Smooth muscle cell (in vitro differentiated cells): Measurements from ENCODE around the gene IL11. TPM values are rescaled to one million over a fixed set of nuclear protein-coding genes. Genes with fewer than 3 reads are reported as not detected.

Source experiments
- DNase-seq: peaks from one replicate; lab custom pipeline; 2025; ENCODE audit not compliant: unreplicated experiment; lab: John Stamatoyannopoulos, UW
- H2AFZ ChIP-seq: fragments of 200-600 bp; sonication (generic); 2 replicates; pipeline ENCODE4 v1.6.0; 2016; ENCODE audit warnings: antibody characterized with exemption, low read depth, mild to moderate bottlenecking
- H3F3A ChIP-seq: fragments of 200-600 bp; sonication (generic); 2 replicates; pipeline ENCODE4 v1.6.0; 2017; ENCODE audit warnings: antibody characterized with exemption, low read depth
- H3K27ac ChIP-seq: fragments of 200-600 bp; sonication (generic); 2 replicates; pipeline ENCODE4 v1.5.1; 2016; ENCODE audit warnings: low read depth, mild to moderate bottlenecking
- H3K27me3 ChIP-seq: fragments of 200-600 bp; sonication (generic); 2 replicates; pipeline ENCODE4 v1.6.1; 2016; ENCODE audit warnings: low read depth, mild to moderate bottlenecking
- H3K36me3 ChIP-seq: fragments of 200-600 bp; sonication (generic); 2 replicates; pipeline ENCODE4 v1.5.1; 2016; ENCODE audit warnings: low read depth
- H3K4me1 ChIP-seq: fragments of 200-600 bp; sonication (generic); 2 replicates; pipeline ENCODE4 v1.5.1; 2016; ENCODE audit warnings: low read depth
- H3K4me2 ChIP-seq: fragments of 200-600 bp; sonication (generic); 2 replicates; pipeline ENCODE4 v1.6.0; 2016; ENCODE audit warnings: mild to moderate bottlenecking
- H3K4me3 ChIP-seq: fragments of 200-600 bp; sonication (generic); 2 replicates; pipeline ENCODE4 v1.5.1; 2016; ENCODE audit warnings: mild to moderate bottlenecking
- H3K79me2 ChIP-seq: fragments of 200-600 bp; sonication (generic); 2 replicates; pipeline ENCODE4 v1.6.0; 2016; ENCODE audit warnings: low read depth, mild to moderate bottlenecking
- H3K9ac ChIP-seq: fragments of 200-600 bp; sonication (generic); 2 replicates; pipeline ENCODE4 v1.6.0; 2016; ENCODE audit warnings: low read depth
- H3K9me3 ChIP-seq: fragments of 200-600 bp; sonication (generic); replicated peaks from 2 replicates; pipeline ENCODE4 v1.5.1; 2016; ENCODE audit warnings: low read depth
- H4K20me1 ChIP-seq: fragments of 200-600 bp; sonication (generic); 2 replicates; pipeline ENCODE4 v1.6.0; 2016; ENCODE audit warnings: low read depth
- WGBS: methylation state at CpG from one replicate; pipeline ENCODE4 v1.1.7; 2016; ENCODE audit warnings: low lambda C conversion rate; 5-methylcytosine and 5-hydroxymethylcytosine counted together
- polyA plus RNA-seq: library from polyadenylated mRNA; unstranded; fragments of >200 nt; fragmentation: Nextera tagmentation; extraction: Ambion mirVana; gene quantifications from 2 replicates; pipeline ENCODE4 v1.2.1, GENCODE V29; 2016
- total RNA-seq: library from RNA; depleted of rRNA; stranded (reverse); fragments of >200 nt; gene quantifications from 2 replicates; pipeline ENCODE4 v1.2.3, GENCODE V29; 2014
- TF ChIP-seq, protein P1 (sequence below): fragments of 200-600 bp; sonication (generic); IDR thresholded peaks from 2 replicates; pipeline ENCODE4 v1.5.1; 2017; ENCODE audit warnings: borderline replicate concordance, mild to moderate bottlenecking, antibody characterized with exemption; ENCODE audit not compliant: insufficient read depth, poor library complexity, severe bottlenecking

Gene IL11
- total and polyA plus RNA-seq, 2 experiments from 2014 or later = 40.1 to 66.4 TPM

GRCh38 chr19:55352040-55352439 lies 18.2 kb downstream of the IL11 start:
- H3K79me2 ChIP-seq = no peaks in the 10 kb centered on the region
- H3K27me3 ChIP-seq = peaks cover 19% of the 10 kb centered on the region
- peaks cover 5% of the 10 kb centered on the region for H3K4me1 ChIP-seq

GRCh38 chr19:55350620-55351315 lies 19.5 kb downstream of the IL11 start:
- Histone ChIP-seq H4K20me1 (no peaks in the 10 kb centered on the region), H3K9ac (no peak overlapping the region), H3K27me3 (peaks cover 17% of the 10 kb centered on the region), H3K79me2 (no peaks in the 10 kb centered on the region), H3K27ac (no peak overlapping the region), H3K4me2 (no peak overlapping the region), H2AFZ (no peak overlapping the region), H3K9me3 (no peaks in the 10 kb centered on the region), H3K4me1 (peaks cover 5% of the 10 kb centered on the region), H3K4me3 (no peak overlapping the region), H3K36me3 (no peaks in the 10 kb centered on the region), H3F3A (no peaks in the 10 kb centered on the region)
- WGBS = 92% methylated on average over 11 of the region's 11 CpGs
- no peak for DNase-seq
- TF ChIP-seq, protein P1, sequence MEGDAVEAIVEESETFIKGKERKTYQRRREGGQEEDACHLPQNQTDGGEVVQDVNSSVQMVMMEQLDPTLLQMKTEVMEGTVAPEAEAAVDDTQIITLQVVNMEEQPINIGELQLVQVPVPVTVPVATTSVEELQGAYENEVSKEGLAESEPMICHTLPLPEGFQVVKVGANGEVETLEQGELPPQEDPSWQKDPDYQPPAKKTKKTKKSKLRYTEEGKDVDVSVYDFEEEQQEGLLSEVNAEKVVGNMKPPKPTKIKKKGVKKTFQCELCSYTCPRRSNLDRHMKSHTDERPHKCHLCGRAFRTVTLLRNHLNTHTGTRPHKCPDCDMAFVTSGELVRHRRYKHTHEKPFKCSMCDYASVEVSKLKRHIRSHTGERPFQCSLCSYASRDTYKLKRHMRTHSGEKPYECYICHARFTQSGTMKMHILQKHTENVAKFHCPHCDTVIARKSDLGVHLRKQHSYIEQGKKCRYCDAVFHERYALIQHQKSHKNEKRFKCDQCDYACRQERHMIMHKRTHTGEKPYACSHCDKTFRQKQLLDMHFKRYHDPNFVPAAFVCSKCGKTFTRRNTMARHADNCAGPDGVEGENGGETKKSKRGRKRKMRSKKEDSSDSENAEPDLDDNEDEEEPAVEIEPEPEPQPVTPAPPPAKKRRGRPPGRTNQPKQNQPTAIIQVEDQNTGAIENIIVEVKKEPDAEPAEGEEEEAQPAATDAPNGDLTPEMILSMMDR = no peak

More at GRCh38 chr19:55352040-55352439, 18.2 kb downstream of the IL11 start:
- no peak for DNase-seq
- H2AFZ ChIP-seq = no peak overlapping the region
- no peak overlapping the region for H3K4me3 ChIP-seq
- no peaks in the 10 kb centered on the region for H3F3A ChIP-seq
- H3K9ac ChIP-seq = no peak overlapping the region
- TF ChIP-seq, protein P1 = no peak
- 89% methylated on average over 6 of the region's 6 CpGs for WGBS
- H3K9me3 ChIP-seq = no peaks in the 10 kb centered on the region
- H4K20me1 ChIP-seq = no peaks in the 10 kb centered on the region
- H3K4me2 ChIP-seq = no peak overlapping the region
- no peaks in the 10 kb centered on the region for H3K36me3 ChIP-seq
- no peak overlapping the region for H3K27ac ChIP-seq

GRCh38 chr19:55348317-55349034 lies 21.8 kb downstream of the IL11 start:
- no peaks in the 10 kb centered on the region for H4K20me1 ChIP-seq
- 45% methylated on average over 22 of the region's 22 CpGs for WGBS
- H3K36me3 ChIP-seq = no peaks in the 10 kb centered on the region
- H3K9ac ChIP-seq = no peak overlapping the region
- no peaks in the 10 kb centered on the region for H3K79me2 ChIP-seq
- no peak for DNase-seq
- H3F3A ChIP-seq = no peaks in the 10 kb centered on the region
- H3K4me3 ChIP-seq = no peak overlapping the region
- peaks cover 5% of the 10 kb centered on the region for H3K4me1 ChIP-seq
- H3K4me2 ChIP-seq = no peak overlapping the region
- no peak overlapping the region for H2AFZ ChIP-seq
- no peak overlapping the region for H3K27ac ChIP-seq
- no peaks in the 10 kb centered on the region for H3K9me3 ChIP-seq
- TF ChIP-seq, protein P1 = no peak
- H3K27me3 ChIP-seq = peaks cover 14% of the 10 kb centered on the region
